Liver (tissue), 9 donors: ENCODE results near the gene UNC80. TPM values are rescaled to one million over a fixed set of nuclear protein-coding genes. Genes with fewer than 3 reads are reported as not detected.

Experiments used
- DNase-seq: peaks from one replicate; pipeline ENCODE4 v3.0.0-alpha.2; 2017; ENCODE audit warnings: low spot score
- H3K27ac ChIP-seq, 2 donors: one replicate each; pipeline ENCODE4 v1.7.0; 2013; ENCODE audit warnings: inconsistent platforms in 2 of 2, low read length in 2 of 2, control low read depth in 1 of 2, low read depth in 1 of 2, mild to moderate bottlenecking in 1 of 2
- H3K27me3 ChIP-seq, 4 donors: one replicate each; pipeline versions ENCODE4 v1.6.1 to v1.7.0; 2013; ENCODE audit warnings: low read length in 3 of 4, inconsistent platforms in 1 of 4, mild to moderate bottlenecking in 1 of 4, moderate library complexity in 1 of 4; ENCODE audit not compliant: control insufficient read depth in 4 of 4, insufficient read depth in 4 of 4
- H3K36me3 ChIP-seq, 4 donors: one replicate each; pipeline versions ENCODE4 v1.6.1 to v1.7.0; 2013; ENCODE audit warnings: low read length in 3 of 4, mild to moderate bottlenecking in 3 of 4, low read depth in 1 of 4, moderate library complexity in 1 of 4; ENCODE audit not compliant: control insufficient read depth in 4 of 4, insufficient read depth in 3 of 4
- H3K4me1 ChIP-seq, 4 donors: one replicate each; pipeline versions ENCODE4 v1.6.1 to v1.7.0; 2013; ENCODE audit warnings: low read length in 3 of 4, mild to moderate bottlenecking in 3 of 4, moderate library complexity in 1 of 4; ENCODE audit not compliant: control insufficient read depth in 4 of 4, insufficient read depth in 4 of 4
- H3K4me3 ChIP-seq, 3 donors: one replicate each; pipeline versions ENCODE4 v1.6.1 to v1.7.0; 2013; ENCODE audit warnings: low read length in 3 of 3, control low read depth in 1 of 3, low read depth in 1 of 3, mild to moderate bottlenecking in 1 of 3
- H3K9ac ChIP-seq, 2 donors: one replicate each; pipeline ENCODE4 v1.7.0; 2013; ENCODE audit warnings: low read length in 2 of 2, mild to moderate bottlenecking in 2 of 2, moderate library complexity in 2 of 2, control low read depth in 1 of 2, low read depth in 1 of 2
- H3K9me3 ChIP-seq, 4 donors: one replicate each; pipeline versions ENCODE4 v1.6.1 to v1.7.0; 2013; ENCODE audit warnings: low read length in 3 of 4; ENCODE audit not compliant: control insufficient read depth in 4 of 4
- ATF3 ChIP-seq: IDR thresholded peaks from 2 replicates; pipeline ENCODE4 v1.6.1; 2016; ENCODE audit warnings: antibody characterized with exemption
- CTCF ChIP-seq: fragments of 150-350 bp; IDR thresholded peaks from 2 replicates; pipeline ENCODE4 v1.5.1; 2017; ENCODE audit warnings: improper control_type of control experiment, low read depth, low read length; ENCODE audit not compliant: missing input control
- EGR1 ChIP-seq, 2 donors: IDR thresholded peaks; 2 replicates each; pipeline ENCODE4 v1.6.1; 2016 to 2018; ENCODE audit warnings: antibody characterized with exemption in 2 of 2, low read depth in 2 of 2
- FOXA1 ChIP-seq: IDR thresholded peaks from 2 replicates; pipeline ENCODE4 v1.6.1; 2016; ENCODE audit warnings: antibody characterized with exemption
- FOXA2 ChIP-seq: IDR thresholded peaks from 2 replicates; pipeline ENCODE4 v1.6.1; 2016; ENCODE audit warnings: antibody characterized with exemption
- GABPA ChIP-seq, 2 donors: IDR thresholded peaks in 1 of 2; conservative IDR thresholded peaks in 1 of 2; 2 replicates each; pipeline ENCODE4 v1.6.1; 2016; ENCODE audit warnings: antibody characterized with exemption in 2 of 2, mild to moderate bottlenecking in 1 of 2, moderate library complexity in 1 of 2
- HNF4A ChIP-seq, 2 donors: conservative IDR thresholded peaks; 2 replicates each; pipeline ENCODE4 v1.6.1; 2016; ENCODE audit warnings: antibody characterized with exemption in 2 of 2, mild to moderate bottlenecking in 2 of 2
- HNF4G ChIP-seq: IDR thresholded peaks from 2 replicates; pipeline ENCODE4 v1.6.1; 2016; ENCODE audit warnings: antibody characterized with exemption
- JUND ChIP-seq, 2 donors: IDR thresholded peaks; 2 replicates each; pipeline ENCODE4 v1.6.1; 2016; ENCODE audit warnings: antibody characterized with exemption in 2 of 2
- MAX ChIP-seq: IDR thresholded peaks from 2 replicates; pipeline ENCODE4 v1.6.1; 2016; ENCODE audit warnings: antibody characterized with exemption
- NR2F2 ChIP-seq: IDR thresholded peaks from 2 replicates; pipeline ENCODE4 v1.6.1; 2016; ENCODE audit warnings: antibody characterized with exemption
- RAD21 ChIP-seq, 2 donors: IDR thresholded peaks; 2 replicates each; pipeline ENCODE4 v1.6.1; 2016; ENCODE audit warnings: antibody characterized with exemption in 2 of 2, mild to moderate bottlenecking in 2 of 2
- REST ChIP-seq: IDR thresholded peaks from 2 replicates; pipeline ENCODE4 v1.6.1; 2016; ENCODE audit warnings: antibody characterized with exemption, mild to moderate bottlenecking
- RXRA ChIP-seq, 2 donors: IDR thresholded peaks; 2 replicates each; pipeline ENCODE4 v1.6.1; 2017 to 2018; ENCODE audit warnings: antibody characterized with exemption in 2 of 2, mild to moderate bottlenecking in 1 of 2
- SP1 ChIP-seq: IDR thresholded peaks from 2 replicates; pipeline ENCODE4 v1.6.1; 2018; ENCODE audit warnings: antibody characterized with exemption, mild to moderate bottlenecking
- TAF1 ChIP-seq: conservative IDR thresholded peaks from 2 replicates; pipeline ENCODE4 v1.6.1; 2016; ENCODE audit warnings: antibody characterized with exemption, mild to moderate bottlenecking
- YY1 ChIP-seq: IDR thresholded peaks from 2 replicates; pipeline ENCODE4 v1.6.1; 2016; ENCODE audit warnings: antibody characterized with exemption, mild to moderate bottlenecking
- ZBTB33 ChIP-seq: IDR thresholded peaks from 2 replicates; pipeline ENCODE4 v1.6.1; 2016; ENCODE audit warnings: antibody characterized with exemption
- WGBS: extraction: QIAGEN DNeasy Blood & Tissue Kit; methylation state at CpG from one replicate; pipeline ENCODE4 v1.1.7; 2013; 5-methylcytosine and 5-hydroxymethylcytosine counted together
- polyA plus RNA-seq, 2 donors: library from polyadenylated mRNA; stranded (reverse) in 1 of 2; unstranded in 1 of 2; fragments of 200-250 nt in 1 of 2; fragments of >200 nt in 1 of 2; fragmentation: Nextera tagmentation in 1 of 2; extraction: Ambion mirVana in 1 of 2; gene quantifications; one replicate each; pipeline versions ENCODE4 v1.2.1 to v1.2.3, GENCODE V29; 2013 to 2015
- total RNA-seq, 2 donors: library from RNA; depleted of rRNA; stranded (reverse); fragments of >200 nt; gene quantifications; one replicate each; pipeline ENCODE4 v1.2.3, GENCODE V29; 2014
- donor health status: healthy.
- donor health status: healthy.
- donor health status: healthy.
- donor health status: healthy.
- donor health status: healthy.

UNC80 gene
- total and polyA plus RNA-seq, 4 donors: under 0.01 to 0.05 (median 0.02) TPM; not detected in 1

- H3K4me1 ChIP-seq: no peaks in the 10 kb centered on the region
- peaks cover 2 to 42% (median 27%) of the 10 kb centered on the region in 4 donors for H3K36me3 ChIP-seq
- no peaks in the 10 kb centered on the region for H3K27me3 ChIP-seq
- TF ChIP-seq GABPA (IDR thresholded peaks at IDR 0.05 in 1 of 2, conservative IDR thresholded peaks at IDR 0.05 in 1 of 2): no peak
- no peak for TF ChIP-seq RXRA (IDR thresholded peaks at IDR 0.05)
- TF ChIP-seq FOXA1: no peak
- no peak for TF ChIP-seq HNF4A (conservative IDR thresholded peaks at IDR 0.05)
- no peak for TF ChIP-seq ZBTB33
- TF ChIP-seq ATF3: no peak
- TF ChIP-seq JUND (IDR thresholded peaks at IDR 0.05): no peak
- TF ChIP-seq HNF4G: no peak
- no peak for TF ChIP-seq NR2F2
- no peak for TF ChIP-seq REST
- no peak for TF ChIP-seq FOXA2
- no peak for TF ChIP-seq SP1
- no peak for TF ChIP-seq YY1
- TF ChIP-seq EGR1 (IDR thresholded peaks at IDR 0.05; ENCODE audit: low read depth in 2 of 2): no peak
- no peak for TF ChIP-seq TAF1
- TF ChIP-seq MAX: no peak
- TF ChIP-seq CTCF: no peak
- no peak for TF ChIP-seq RAD21 (IDR thresholded peaks at IDR 0.05)
- H3K9ac ChIP-seq: no peak overlapping the region
- no peak overlapping the region for H3K4me3 ChIP-seq
- 77% methylated on average over 3 of the region's 3 CpGs for WGBS
- H3K9me3 ChIP-seq: no peaks in the 10 kb centered on the region
- no peak for DNase-seq
- H3K27ac ChIP-seq: no peak overlapping the region
Measured at GRCh38 chr2:210022824-210023223, 251.2 kb downstream of the UNC80 start.
